ENCODE measurements around the gene RIOX2. TPM values are rescaled to one million over a fixed set of nuclear protein-coding genes. Genes with fewer than 3 reads are reported as not detected.

RIOX2 gene
- total RNA-seq, 1 donor, result 15.1 TPM

- DNase-seq (ENCODE audit: low read depth in 2 of 3, low spot score in 2 of 3), result no peak
Observed at GRCh38 chr3:97990624-97991292, 18.5 kb upstream of the RIOX2 start.

GRCh38 chr3:97988784-97989568, 16.7 kb upstream of the RIOX2 start:
- DNase-seq (ENCODE audit: low read depth in 2 of 3, low spot score in 2 of 3), result no peak

- DNase-seq (ENCODE audit: low read depth in 2 of 3, low spot score in 2 of 3), result no peak
Observed at GRCh38 chr3:97987306-97987705, 15.1 kb upstream of the RIOX2 start.

- no peak for DNase-seq (ENCODE audit: low read depth in 2 of 3, low spot score in 2 of 3)
Observed at GRCh38 chr3:97983933-97984491, 11.8 kb upstream of the RIOX2 start.

- no peak for DNase-seq (ENCODE audit: low read depth in 2 of 3, low spot score in 2 of 3)
Observed at GRCh38 chr3:97981886-97982285, 9.7 kb upstream of the RIOX2 start.

GRCh38 chr3:97979610-97980009, 7.4 kb upstream of the RIOX2 start:
- DNase-seq (ENCODE audit: low read depth in 2 of 3, low spot score in 2 of 3), result no peak

GRCh38 chr3:97975466-97975865, 3.2 kb upstream of the RIOX2 start:
- no peak for DNase-seq (ENCODE audit: low read depth in 2 of 3, low spot score in 2 of 3)

- DNase-seq (ENCODE audit: low read depth in 2 of 3, low spot score in 2 of 3), result peak in 2 of 3 donors; percentile 7 to 49
Observed at GRCh38 chr3:97974996-97975395, 2.8 kb upstream of the RIOX2 start.

- no peak for DNase-seq (ENCODE audit: low read depth in 2 of 3, low spot score in 2 of 3)
Observed at GRCh38 chr3:97972976-97973375, 745 bp upstream of the RIOX2 start.

- DNase-seq (ENCODE audit: low read depth in 2 of 3, low spot score in 2 of 3), result no peak
Observed at GRCh38 chr3:97970956-97971620, 1.1 kb downstream of the RIOX2 start.

- DNase-seq (ENCODE audit: low read depth in 2 of 3, low spot score in 2 of 3), result no peak
Observed at GRCh38 chr3:97970156-97970555, 2.1 kb downstream of the RIOX2 start.

GRCh38 chr3:97969541-97969940, 2.7 kb downstream of the RIOX2 start:
- no peak for DNase-seq (ENCODE audit: low read depth in 2 of 3, low spot score in 2 of 3)

GRCh38 chr3:97968376-97968775, 3.9 kb downstream of the RIOX2 start:
- DNase-seq (ENCODE audit: low read depth in 2 of 3, low spot score in 2 of 3), result no peak

GRCh38 chr3:97967966-97968365, 4.3 kb downstream of the RIOX2 start:
- no peak for DNase-seq (ENCODE audit: low read depth in 2 of 3, low spot score in 2 of 3)

- no peak for DNase-seq (ENCODE audit: low read depth in 2 of 3, low spot score in 2 of 3)
Observed at GRCh38 chr3:97960993-97961766, 11.1 kb downstream of the RIOX2 start.

GRCh38 chr3:97960551-97960950, 11.7 kb downstream of the RIOX2 start:
- no peak for DNase-seq (ENCODE audit: low read depth in 2 of 3, low spot score in 2 of 3)

GRCh38 chr3:97959872-97960271, 12.4 kb downstream of the RIOX2 start:
- DNase-seq (ENCODE audit: low read depth in 2 of 3, low spot score in 2 of 3), result no peak

GRCh38 chr3:97958796-97959195, 13.4 kb downstream of the RIOX2 start:
- no peak for DNase-seq (ENCODE audit: low read depth in 2 of 3, low spot score in 2 of 3)

- DNase-seq (ENCODE audit: low read depth in 2 of 3, low spot score in 2 of 3), result no peak
Observed at GRCh38 chr3:97958396-97958795, 13.8 kb downstream of the RIOX2 start.

GRCh38 chr3:97957617-97958311, 14.5 kb downstream of the RIOX2 start:
- no peak for DNase-seq (ENCODE audit: low read depth in 2 of 3, low spot score in 2 of 3)
